ENCODE data around the gene SMG1. TPM values are rescaled to one million over a fixed set of nuclear protein-coding genes. Genes with fewer than 3 reads are reported as not detected.
A peak's percentile ranks its signal among the peaks of the same experiment; 100 is the strongest.
"Not testable (repeated sequence)": the region's sequence is repeated elsewhere in the genome, so short reads cannot be mapped to it uniquely, and the experiment has no call there.

The SMG1 gene
- total RNA-seq: 39.9 and 49.8 TPM in 2 replicates

DNA sequence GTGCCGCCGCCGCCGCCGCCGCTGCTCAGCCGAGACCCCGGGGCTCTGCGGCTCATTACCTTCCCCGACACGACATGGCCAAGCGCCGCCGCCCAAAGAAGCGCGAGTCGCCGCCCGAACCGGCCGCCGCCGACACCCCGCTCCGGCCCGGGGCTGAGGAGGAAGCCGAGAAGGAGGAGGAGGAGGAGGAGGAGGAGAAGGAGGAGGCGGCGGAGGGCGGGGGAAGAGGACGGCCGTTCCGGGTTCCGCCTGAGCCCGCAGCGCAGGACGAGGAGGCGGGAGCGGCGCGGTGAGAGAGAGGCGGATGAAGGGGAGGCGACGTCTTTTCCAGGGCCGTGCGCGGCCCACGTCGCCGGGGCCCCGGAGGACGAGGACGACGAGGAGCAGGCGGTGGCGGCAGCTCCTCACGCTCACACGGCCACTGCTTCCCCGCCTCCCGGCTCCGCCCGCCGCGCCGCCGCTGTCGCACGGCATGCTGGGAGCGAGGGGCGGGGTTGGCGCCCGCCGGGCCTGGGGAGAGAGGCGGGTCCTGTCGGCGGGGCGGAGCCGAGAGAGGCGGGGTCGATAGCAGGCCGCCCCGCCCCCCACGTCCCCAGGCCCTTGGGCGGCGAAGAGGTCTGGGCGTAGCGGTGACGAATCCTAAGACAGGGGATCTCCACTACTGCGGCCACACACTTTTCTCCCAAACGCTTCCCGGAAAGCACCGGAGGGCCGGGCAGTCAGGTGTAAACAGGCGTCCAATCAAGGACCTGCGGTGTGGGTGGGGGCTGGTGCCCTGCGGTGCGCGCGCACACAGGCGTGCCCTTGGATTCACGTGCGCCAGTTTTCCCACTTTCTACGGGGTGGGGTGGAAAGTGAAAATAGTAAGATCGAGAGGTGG lies at the start of gene SMG1:
TSS of gene SMG1 (minus strand) at position 423 of the 880 bp plus-strand sequence. CDS start at position 56, 367 bp downstream.
- peak; percentile 76 to 94 for DNase-seq (ENCODE audit: low read depth in 2 of 2)

DNA sequence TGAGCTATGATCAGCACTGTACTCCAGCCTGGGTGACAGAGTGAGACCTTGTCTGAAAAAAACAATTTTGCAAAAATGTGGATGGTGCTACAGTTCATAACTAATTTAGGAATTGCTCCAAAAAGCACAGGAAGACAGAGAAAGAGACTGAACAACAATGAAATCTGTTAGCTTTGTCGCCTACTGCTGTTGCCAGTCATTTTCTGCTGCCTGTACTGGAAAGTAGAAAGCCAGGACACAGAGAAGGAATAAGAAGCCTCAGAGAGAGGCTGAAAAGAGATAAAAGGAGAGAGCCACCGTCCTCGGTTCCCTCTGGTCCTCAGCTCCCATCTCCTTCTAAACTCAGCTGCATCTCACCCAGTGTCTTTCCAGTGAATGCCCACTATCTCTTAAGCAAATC lies 48.9 kb upstream of the SMG1 start:
- DNase-seq (ENCODE audit: low read depth in 2 of 2): no peak

DNA sequence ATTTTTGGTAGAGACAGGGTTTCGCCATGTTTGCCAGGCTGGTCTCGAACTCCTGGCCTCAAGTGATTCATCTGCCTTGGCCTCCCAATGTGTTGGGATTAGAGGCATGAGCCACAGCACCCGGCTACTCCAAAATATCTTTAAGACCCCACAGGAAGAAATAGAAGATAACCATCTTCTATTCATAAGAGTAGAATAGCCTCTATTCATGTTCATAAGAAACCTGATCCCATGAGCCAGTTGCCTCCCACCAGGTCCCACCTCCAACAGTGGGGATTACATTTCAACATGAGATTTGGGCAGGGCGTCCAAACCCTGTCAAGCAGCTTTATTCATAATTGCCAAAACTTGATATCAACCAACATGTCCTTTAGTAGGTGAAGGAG lies 43.6 kb upstream of the SMG1 start:
- DNase-seq (ENCODE audit: low read depth in 2 of 2): no peak

DNA sequence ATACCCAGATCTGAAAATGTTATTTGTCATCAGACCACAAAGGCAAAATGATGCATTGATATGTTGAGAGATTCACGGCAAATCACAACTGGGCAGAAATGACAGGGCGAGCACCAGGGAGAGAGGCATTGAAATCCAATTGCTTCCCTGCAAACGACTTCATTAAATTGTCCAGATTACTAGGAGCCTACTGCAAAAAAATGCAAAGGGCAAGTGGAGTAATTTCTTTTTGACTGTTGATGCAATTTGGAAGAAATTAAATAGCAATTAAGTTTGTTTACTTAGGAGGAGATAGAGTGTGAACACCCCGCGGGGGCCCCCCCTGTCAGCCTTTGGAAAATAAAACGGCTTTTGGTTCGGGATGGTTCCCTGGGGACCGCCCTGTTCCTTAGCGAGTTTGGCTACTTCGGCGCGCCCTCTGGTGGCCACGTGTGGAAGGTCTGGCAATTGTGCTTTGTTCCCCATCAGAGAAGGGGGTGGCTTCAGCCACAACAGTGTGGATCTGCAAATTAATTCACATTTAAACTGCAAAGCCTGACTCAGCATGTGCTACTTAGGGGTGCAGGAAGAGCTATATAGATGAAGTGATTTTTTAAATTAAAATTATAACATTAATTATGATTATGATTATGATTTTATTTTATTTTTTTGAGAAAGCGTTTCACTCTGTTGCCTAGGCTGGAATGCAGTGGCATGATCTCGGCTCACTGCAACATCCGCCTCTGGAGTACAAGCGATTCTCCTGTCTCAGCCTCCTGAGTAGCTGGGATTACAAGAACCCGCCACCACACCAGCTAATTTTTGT lies 43.0 kb upstream of the SMG1 start:
- DNase-seq (ENCODE audit: low read depth in 2 of 2): peak; percentile 37 to 72

DNA sequence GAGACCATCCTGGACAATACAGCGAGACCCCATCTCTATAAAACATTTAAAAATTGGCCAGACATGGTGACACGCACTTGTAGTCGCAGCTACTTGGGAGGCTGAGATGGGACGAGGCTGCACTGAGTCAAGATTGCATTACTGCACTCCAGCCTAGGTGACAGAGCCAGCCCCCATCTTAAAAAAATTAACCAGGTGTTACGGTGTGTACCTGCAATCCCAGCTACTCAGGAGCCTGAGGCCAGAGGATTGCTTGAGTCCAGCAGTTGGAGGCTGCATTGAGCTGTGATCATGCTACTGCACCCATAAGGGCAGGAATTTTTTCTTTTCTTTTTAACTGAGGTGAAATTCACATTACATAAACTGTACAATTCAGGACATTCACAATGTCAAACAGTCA lies 40.6 kb upstream of the SMG1 start:
- no peak for DNase-seq (ENCODE audit: low read depth in 2 of 2)

DNA sequence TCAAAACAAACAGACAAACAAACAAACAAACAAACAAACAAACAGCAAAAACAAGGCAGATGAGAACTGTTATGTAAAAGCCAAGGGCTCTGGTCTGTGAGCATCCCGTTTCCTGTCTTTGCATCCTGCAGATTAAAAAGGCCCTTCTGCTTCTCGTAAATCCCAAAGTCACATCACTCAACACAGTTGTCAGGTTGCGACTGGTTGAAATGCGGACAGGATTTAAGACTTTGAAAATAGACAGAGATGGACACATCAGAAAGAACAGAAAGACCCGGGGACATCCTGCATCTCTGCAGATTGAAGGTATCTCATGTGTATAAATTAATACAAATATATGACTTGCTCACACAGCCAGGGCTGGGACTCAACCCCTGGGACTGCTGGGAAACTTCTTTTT lies 39.3 kb upstream of the SMG1 start:
- no peak for DNase-seq (ENCODE audit: low read depth in 2 of 2)

DNA sequence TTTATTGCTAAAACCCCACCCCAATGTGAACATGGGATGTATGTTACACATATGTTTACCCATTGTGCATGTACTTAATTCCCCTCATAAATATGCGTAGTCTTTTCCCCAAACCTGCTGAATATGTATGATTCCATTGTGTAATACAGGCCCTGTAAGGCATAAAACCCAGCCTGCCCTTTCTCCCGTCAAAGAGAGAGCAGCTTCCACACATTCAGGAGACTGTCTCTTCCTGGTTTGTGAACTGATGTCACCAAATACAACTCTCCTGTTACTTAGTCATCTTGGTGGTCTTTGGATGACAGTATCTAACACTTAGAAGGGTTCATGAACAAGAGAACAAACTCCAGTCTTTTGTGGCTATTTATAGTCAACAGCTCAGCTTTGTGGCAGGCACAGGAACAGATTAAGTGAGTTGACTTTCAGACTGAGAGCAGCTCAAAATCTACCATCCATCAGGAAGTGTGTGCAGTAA lies 32.9 kb upstream of the SMG1 start:
- no peak for DNase-seq (ENCODE audit: low read depth in 2 of 2)

DNA sequence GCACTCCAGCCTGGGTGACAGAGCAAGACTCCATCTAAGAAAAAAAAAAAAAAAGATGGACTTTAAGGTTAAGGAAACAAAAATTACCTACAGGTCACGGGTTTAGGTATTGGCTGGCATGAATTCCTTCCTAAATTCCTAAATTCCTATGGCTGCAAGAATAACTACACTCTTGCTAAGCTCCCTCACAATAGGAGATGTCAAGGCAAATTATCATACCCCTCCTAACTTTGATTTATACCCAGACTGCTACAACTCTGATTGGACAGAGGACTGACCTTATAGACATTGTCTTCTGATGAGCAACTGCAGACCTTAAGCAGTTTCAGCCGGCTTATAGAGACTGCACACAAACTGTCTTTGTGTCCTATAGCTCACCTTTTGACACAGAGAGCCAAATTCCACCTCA lies 32.4 kb upstream of the SMG1 start:
- DNase-seq (ENCODE audit: low read depth in 2 of 2): no peak

DNA sequence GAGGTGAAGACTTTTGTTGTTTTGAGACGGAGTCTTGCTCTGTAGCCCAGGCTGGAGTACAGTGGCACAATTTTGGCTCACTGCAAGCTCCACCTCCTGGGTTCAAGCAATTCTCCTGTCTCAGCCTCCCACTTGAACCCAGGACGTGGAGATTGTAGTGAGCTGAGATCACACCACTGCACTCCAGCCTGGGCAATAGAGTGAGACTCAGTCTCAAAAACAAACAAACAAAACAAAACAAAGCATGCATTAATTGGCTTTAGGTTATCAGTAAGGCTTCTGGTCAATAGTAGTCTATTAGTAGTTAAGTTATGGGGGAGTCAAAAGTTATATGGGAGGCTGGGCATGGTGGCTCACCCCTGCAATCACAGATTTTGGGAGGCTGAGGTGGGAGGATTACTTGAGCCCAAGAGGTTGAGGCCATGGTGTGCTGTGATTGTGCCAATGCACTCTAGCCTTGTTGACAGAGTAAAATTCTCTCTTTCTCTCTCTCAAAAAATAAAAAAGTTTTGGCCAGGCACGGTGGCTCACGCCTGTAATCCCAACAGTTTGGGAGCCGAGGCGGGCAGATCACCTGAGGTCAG lies 30.5 kb upstream of the SMG1 start:
- not testable (repeated sequence) for DNase-seq (ENCODE audit: low read depth in 2 of 2)

DNA sequence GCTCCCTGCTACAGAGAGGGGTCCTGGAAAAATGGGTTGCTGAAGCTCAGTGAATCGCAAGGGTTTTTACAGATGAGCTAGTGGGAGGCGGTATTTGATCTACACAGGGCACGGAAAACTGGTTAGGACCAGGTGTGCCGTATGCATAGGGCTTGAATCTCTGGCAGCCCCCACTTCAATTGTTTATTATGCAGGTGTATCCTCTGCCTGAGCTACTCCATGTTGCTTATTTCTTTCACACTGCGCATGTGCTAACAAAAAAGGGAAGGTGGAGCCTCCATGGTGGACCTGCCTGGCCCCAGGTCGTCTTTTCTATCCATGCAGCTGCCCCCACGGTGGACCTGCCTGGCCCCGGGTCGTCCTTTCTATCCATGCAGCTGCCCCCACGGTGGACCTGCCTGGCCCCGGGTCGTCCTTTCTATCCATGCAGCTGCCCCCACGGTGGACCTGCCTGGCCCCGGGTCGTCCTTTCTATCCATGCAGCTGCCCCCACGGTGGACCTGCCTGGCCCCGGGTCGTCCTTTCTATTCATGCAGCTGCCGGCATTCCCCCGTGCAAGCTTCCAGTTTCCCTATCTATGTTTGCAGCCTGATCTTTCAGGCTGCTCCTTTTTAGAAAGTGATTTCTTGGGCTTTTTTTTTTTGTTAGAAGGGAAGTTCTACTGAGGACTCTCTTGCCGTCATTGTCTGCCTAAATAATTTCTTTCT lies 29.8 kb upstream of the SMG1 start:
- peak; percentile 7 to 11 for DNase-seq (ENCODE audit: low read depth in 2 of 2)

DNA sequence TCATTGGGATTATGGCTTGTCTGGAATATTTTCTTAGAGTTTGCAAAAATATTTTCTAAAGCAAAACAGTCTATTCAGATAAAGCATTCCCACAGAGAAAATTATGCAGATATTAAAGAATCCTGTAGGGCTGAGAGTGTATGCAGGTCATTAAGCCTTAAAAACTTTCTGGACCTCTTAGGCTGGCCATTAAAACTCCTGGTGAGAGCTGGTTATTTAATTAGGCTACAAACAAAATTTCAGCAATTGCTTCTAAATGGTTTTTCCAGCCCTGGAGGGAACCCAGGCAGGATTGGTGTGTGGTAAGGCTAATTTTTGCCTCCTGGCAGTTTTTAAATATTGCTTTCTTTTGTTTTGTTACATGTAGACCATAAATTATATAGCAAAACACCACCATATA lies 27.3 kb upstream of the SMG1 start:
- DNase-seq (ENCODE audit: low read depth in 2 of 2): no peak

DNA sequence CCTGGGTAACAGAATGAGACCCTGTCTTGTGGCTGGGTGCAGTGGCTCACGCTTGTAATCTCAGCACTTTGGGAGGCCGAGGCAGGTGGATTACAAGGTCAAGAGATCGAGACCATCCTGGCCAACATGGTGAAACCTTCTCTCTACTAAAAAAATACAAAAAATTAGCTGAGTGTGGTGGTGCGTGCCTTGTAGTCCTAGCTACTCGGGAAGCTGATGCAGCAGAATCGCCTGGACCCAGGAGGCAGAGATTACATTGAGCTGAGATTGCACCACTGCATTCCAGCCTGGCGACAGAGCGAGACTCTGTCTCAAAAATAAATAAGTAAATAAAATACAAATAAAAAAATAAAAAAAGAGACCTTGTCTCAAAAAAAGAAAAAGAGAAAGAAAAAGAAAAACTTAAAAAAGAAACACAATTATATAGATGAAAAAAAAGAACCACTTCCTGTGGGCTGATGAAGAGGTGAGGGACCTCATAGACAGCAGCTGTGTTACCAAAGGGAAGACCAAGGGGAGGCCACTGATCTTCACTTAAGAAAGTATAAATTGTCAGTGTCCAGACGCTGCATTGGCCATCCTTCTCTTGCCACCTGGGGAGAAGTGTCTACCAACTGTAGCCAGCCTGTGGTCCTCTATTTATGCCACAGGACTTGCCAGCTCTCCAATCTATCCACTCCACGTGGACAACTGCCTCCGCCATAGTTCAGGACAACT lies 24.4 kb upstream of the SMG1 start:
- no peak for DNase-seq (ENCODE audit: low read depth in 2 of 2)

DNA sequence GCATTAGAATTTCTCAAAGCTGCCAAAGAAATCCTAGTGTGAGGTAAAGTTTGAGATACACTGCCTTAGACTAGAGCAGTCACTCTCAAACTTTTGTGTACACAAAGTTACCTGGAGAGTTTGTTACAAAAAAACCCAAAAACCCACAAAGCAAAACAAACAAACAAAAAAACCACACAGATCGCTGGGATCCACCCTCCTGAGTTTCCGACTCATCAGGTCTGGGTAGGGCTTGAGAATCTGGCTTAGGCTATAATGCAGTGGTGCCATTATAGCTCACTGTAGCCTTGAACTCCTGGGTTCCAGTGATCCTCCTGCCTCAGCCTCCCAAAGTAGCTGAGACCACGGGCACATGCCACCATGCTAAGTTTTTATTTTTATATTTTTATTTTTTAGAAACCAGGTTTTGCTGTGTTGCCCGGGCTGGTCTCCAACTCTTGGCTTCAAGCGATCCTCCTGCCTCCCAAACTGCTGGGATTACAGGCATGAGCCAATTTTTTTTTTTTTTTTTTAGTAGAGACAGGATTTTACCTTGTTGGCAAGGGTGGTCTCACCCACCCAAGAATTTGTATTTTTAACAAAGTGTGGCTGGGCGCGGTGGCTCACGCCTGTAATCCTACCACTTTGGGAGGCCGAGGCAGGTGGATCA lies 22.3 kb upstream of the SMG1 start:
- DNase-seq (ENCODE audit: low read depth in 2 of 2): no peak

DNA sequence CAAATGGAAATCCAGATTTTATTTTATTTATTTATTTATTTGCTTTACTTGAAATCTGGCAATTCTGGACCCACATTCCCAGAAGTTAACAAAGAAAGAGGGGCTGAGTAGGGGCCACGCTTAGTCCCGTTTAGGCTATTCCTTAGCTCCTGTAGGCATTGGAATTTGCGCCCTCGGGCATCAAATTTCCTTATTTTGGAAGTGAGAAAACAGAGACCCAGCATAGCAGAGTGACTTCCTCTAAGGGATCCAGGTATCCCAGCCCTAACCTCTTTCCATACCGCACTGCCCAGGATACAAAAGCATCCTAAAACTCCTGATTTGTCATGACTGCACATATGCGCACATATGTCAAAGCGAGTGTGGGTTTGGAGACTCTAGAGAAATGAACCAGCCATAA lies 19.0 kb upstream of the SMG1 start:
- no peak for DNase-seq (ENCODE audit: low read depth in 2 of 2)

DNA sequence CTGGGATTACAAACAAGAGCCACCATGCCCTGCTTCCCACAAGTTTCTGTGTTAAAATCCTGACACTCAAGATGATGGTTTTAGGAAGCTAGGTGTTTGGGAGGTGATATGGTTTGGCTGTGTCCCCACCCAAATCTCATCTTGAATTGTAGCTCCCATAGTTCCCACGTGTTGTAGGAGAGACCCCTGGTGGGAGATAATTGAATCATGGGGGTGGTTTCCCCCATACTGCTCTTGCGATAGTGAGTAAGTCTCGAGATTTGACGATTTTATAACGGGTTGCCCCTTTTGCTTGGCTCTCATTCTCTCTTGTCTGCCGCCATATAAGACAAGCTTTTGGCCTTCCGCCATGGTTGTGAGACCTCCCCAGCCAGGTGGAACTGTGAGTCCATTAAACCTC lies 17.2 kb upstream of the SMG1 start:
- DNase-seq (ENCODE audit: low read depth in 2 of 2): no peak

DNA sequence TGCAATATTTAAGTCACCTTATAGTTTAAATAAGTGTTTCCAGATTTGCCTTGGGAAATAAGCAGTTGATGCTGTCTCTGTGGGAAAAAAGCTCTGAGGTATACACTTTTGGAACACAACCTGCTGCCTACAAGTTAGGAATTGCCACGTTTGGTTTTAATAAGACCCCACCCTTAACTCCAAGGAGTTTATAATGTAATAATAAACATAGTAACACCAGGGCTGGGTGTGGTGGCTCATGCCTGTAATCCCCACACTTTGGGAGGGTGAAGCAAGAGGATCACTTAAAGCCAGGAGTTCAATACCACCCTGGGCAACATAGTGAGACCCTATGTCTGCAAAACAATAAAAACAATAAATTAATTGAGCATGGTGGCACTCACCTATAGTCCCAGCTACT lies 15.9 kb upstream of the SMG1 start:
- DNase-seq (ENCODE audit: low read depth in 2 of 2): no peak

DNA sequence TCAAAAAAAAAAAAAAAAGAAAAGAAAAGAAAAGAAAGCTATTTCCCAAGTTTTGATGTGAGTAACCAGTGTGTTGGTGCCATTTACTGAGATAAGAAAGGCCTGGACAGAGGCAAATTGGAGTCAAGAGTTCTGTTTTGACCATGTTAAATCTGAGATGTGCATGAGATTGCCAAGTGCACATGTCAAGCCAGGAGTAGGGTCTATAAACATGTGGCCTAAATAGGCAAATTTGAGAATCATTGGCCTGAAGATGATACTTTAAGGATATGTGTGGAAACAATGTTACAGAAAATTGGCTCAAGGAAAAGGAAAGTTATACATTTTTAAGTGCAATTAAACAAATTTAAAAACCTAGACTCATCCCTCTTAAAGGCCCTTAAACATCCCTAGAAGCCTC lies 15.3 kb upstream of the SMG1 start:
- DNase-seq (ENCODE audit: low read depth in 2 of 2): no peak

DNA sequence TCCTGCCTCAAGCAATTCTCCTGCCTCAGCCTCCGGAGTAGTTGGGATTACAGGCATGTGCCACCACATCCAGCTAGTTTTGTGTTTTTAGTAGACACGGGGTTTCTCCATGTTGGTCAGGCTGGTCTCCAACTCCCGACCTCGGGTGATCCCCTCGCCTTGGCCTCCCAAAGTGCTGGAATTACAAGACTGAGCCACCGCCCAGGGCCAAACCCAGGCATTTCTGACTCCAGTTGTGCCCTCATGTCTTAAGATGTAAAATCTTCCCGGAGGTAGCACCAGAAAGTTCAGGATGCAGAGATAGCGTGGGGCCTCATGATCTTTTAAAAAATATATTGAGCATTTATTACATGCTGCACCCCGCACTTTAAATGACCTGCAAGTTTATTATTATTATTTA lies 12.8 kb upstream of the SMG1 start:
- no peak for DNase-seq (ENCODE audit: low read depth in 2 of 2)

DNA sequence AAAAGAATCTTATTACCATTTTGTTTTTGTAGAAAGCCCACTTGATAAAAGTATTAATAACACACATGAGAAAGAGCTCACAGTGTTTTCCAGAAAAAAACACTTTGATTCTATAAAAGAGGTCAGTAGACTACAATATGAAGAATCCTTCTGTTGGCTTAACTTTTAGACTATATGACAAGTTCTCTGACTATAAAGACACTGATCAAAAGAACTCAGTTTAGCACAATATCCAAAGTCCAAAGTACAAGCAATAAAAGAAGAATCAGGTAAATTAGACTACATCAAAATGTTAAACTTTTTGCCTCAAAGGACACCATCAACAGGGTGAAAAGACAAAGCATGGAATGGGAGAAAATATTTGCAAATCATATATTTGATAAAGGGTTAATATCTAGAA lies 11.2 kb upstream of the SMG1 start:
- DNase-seq (ENCODE audit: low read depth in 2 of 2): no peak

DNA sequence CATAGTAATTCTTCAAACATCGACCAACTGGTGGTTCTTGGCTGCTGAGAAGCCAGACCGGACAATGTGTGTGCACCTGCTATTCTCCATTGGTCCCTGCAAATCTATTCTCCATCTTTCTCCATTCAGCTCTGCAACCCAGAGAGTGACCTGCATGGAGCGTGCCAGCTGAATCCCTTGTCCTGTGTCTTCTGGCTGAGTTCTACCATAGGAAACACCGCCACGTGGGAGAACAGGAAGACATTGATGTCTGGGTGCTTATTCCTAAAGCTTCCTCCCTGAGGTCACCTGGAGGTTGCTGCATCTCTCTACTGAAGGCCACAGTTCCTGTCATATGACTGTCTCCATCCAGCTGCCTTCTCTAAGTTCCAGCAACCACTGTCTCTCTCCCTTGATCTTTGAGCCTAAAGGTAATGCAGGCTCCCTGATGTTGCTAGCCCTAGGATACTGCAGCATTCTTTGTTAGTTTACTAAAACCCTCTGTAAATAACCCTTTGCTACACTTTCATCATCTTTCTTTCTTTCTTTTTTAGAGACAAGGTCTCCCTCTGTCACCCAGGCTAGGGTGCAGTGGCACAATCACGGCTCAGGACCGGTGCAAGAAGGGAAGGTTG lies 10.6 kb upstream of the SMG1 start:
- DNase-seq (ENCODE audit: low read depth in 2 of 2): no peak

Data from dermis microvascular lymphatic vessel endothelial cell (primary cell).